PC-9 (cell line): ENCODE results near the gene CDC42BPB. TPM values are rescaled to one million over a fixed set of nuclear protein-coding genes. Genes with fewer than 3 reads are reported as not detected.

ENCODE experiments used
- BruUV-seq: library from RNA; stranded (reverse); fragments of 400-500 nt; replicated peaks from 2 replicates; lab custom pipeline; 2021; lab: Mats Ljungman, UMichigan
- CTCF ChIA-PET: fragments of 300-600 bp; sonication (Branson Sonifier 250); formaldehyde crosslinking; loops from one replicate; lab custom pipeline; 2022; ENCODE audit warnings: antibody characterized with exemption; lab: Charles Lee
- POLR2A ChIA-PET: fragments of 300-600 bp; sonication (Branson Sonifier 250); formaldehyde crosslinking; loops from one replicate; lab custom pipeline; 2022; ENCODE audit warnings: antibody characterized with exemption; ENCODE audit not compliant: unreplicated experiment; lab: Charles Lee
- DNase-seq, 2 experiments: peaks; one replicate each; pipeline versions ENCODE4 v3.0.0 to v3.0.0-alpha.2; 2015 to 2022; ENCODE audit warnings: mixed read lengths in 1 of 2
- H2AFZ ChIP-seq: fragments of 200-600 bp; sonication (generic); 2 replicates; pipeline ENCODE4 v1.8.1; 2017; ENCODE audit warnings: antibody characterized with exemption
- H3F3A ChIP-seq: fragments of 200-600 bp; sonication (generic); 2 replicates; pipeline ENCODE4 v1.8.1; 2017; ENCODE audit warnings: antibody characterized with exemption, mild to moderate bottlenecking, low read depth; ENCODE audit not compliant: insufficient read depth
- H3K27ac ChIP-seq: fragments of 200-600 bp; sonication (generic); 2 replicates; pipeline ENCODE4 v1.6.1; 2016; ENCODE audit warnings: mixed run types
- H3K27me3 ChIP-seq: fragments of 200-600 bp; sonication (generic); 2 replicates; pipeline ENCODE4 v1.6.1; 2016; ENCODE audit warnings: low read depth, mixed run types; ENCODE audit not compliant: insufficient read depth
- H3K36me3 ChIP-seq: fragments of 200-600 bp; sonication (generic); 2 replicates; pipeline ENCODE4 v1.6.1; 2016; ENCODE audit warnings: low read depth, mixed run types
- H3K4me1 ChIP-seq: fragments of 200-600 bp; sonication (generic); replicated peaks from 2 replicates; pipeline ENCODE4 v1.6.1; 2016; ENCODE audit warnings: mixed run types; ENCODE audit not compliant: insufficient read depth
- H3K4me2 ChIP-seq: fragments of 200-600 bp; sonication (generic); 2 replicates; pipeline ENCODE4 v1.6.1; 2017; ENCODE audit warnings: mixed run types
- H3K4me3 ChIP-seq: fragments of 200-600 bp; sonication (generic); 2 replicates; pipeline ENCODE4 v1.6.1; 2016; ENCODE audit warnings: mixed run types
- H3K79me2 ChIP-seq: fragments of 200-600 bp; sonication (generic); 2 replicates; pipeline ENCODE4 v1.6.1; 2017; ENCODE audit warnings: low read depth, mixed run types
- H3K9me2 ChIP-seq: fragments of 200-600 bp; sonication (generic); 2 replicates; pipeline ENCODE4 v1.8.1; 2017; ENCODE audit warnings: mild to moderate bottlenecking; ENCODE audit not compliant: insufficient read depth
- H3K9me3 ChIP-seq: fragments of 200-600 bp; sonication (generic); 2 replicates; pipeline ENCODE4 v1.8.1; 2016; ENCODE audit warnings: low read depth; ENCODE audit not compliant: insufficient read depth
- H4K20me1 ChIP-seq: fragments of 200-600 bp; sonication (generic); 2 replicates; pipeline ENCODE4 v1.8.1; 2017; ENCODE audit not compliant: insufficient read depth
- EZH2 ChIP-seq: fragments of 200-600 bp; sonication (generic); IDR thresholded peaks from 2 replicates; pipeline ENCODE4 v1.8.0; 2017; ENCODE audit warnings: antibody characterized with exemption, low read depth
- intact Hi-C: fragments of 100-400 bp; cut with micrococcal nuclease; formaldehyde crosslinking; loops from one replicate; pipeline ENCODE4 v1.10.0; 2022; ENCODE audit not compliant: unreplicated experiment
- total RNA-seq: library from RNA; stranded (reverse); gene quantifications from 2 replicates; pipeline ENCODE4 v1.2.3, GENCODE V29; 2021
- TF ChIP-seq, protein P1 (sequence below): fragments of 200-600 bp; sonication (generic); conservative IDR thresholded peaks from 2 replicates; pipeline ENCODE4 v1.6.1; 2017; ENCODE audit warnings: mixed run types, antibody characterized with exemption, mild to moderate bottlenecking, moderate library complexity

Gene CDC42BPB
- total RNA-seq, 1 experiment from 2014 or later, result 203 TPM

DNA sequence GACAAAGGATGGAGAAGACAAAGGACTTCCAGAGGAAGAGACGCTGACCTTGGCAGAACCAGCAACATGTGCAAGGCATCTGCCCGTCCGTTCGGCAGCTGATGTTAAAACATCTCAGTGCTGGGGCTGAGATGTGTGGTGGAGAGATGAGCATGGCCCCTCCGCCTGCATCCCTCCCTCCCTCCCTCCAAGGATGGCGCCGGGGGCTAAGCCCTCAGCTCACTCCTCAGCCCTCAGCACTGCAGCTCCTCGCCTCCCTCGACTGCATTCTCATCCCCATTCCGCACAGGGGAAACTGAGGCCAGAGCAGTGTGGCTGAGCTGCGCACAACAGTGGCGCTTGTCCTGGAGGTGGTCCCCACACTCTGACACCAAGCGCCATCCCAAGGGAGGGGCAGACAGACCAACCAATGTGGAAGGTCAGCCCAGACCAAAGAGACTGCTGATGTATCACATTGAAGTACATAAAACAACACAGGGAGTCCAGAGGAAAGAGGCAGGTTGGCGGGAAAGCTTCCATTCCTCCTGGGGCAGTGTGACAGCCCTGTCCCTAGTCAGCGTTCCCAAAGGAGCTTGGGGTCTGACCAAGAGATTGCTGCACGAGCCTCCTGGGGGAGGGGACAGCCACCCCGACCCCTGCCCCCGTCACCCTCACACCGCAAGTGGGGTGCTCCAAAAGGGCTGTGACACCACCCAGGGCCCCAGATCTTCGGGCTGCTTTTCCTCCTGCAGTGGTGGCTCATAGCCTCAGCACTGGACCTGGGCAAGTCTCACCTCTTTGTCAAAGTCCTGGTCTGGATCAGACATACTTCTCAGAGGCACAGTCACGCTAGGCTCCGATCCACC, 119.8 kb downstream of the CDC42BPB start:
- Histone ChIP-seq H3K79me2 (no peaks in the 10 kb centered on the region), H4K20me1 (peaks cover 18% of the 10 kb centered on the region), H3K9me2 (no peaks in the 10 kb centered on the region), H3K9me3 (no peaks in the 10 kb centered on the region), H3K36me3 (peaks cover 12% of the 10 kb centered on the region), H3F3A (peaks cover 38% of the 10 kb centered on the region), H3K4me2 (no peak overlapping the region), H3K27me3 (no peaks in the 10 kb centered on the region), H3K4me3 (no peak overlapping the region), H3K27ac (no peak overlapping the region), H3K4me1 (no peaks in the 10 kb centered on the region), H2AFZ (no peak overlapping the region)
- ChIA-PET CTCF (no interaction called here), POLR2A (no interaction called here)
- no TSS peak for BruUV-seq
- no peak for DNase-seq
- TF ChIP-seq, protein P1, sequence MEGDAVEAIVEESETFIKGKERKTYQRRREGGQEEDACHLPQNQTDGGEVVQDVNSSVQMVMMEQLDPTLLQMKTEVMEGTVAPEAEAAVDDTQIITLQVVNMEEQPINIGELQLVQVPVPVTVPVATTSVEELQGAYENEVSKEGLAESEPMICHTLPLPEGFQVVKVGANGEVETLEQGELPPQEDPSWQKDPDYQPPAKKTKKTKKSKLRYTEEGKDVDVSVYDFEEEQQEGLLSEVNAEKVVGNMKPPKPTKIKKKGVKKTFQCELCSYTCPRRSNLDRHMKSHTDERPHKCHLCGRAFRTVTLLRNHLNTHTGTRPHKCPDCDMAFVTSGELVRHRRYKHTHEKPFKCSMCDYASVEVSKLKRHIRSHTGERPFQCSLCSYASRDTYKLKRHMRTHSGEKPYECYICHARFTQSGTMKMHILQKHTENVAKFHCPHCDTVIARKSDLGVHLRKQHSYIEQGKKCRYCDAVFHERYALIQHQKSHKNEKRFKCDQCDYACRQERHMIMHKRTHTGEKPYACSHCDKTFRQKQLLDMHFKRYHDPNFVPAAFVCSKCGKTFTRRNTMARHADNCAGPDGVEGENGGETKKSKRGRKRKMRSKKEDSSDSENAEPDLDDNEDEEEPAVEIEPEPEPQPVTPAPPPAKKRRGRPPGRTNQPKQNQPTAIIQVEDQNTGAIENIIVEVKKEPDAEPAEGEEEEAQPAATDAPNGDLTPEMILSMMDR, result no peak
- no peak for TF ChIP-seq EZH2
- intact Hi-C loops, result no loop called here

DNA sequence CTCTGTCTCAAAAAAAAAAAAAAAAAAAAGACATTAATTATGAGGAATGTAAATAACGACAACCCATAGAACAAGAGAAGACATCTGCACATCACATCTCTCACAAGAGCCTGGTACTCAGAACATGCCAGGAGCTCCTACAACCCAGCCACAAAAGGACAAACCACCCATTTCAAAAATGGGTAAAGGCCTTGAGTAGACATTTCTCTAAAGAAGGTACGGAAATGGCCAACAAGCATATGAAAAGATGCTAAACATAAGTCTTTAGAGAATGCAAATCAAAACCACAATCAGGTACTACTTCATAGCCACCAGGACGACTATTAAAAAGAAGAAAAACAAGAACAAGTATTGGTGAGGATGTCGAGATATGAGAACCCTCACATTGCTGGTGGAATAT, 121.6 kb downstream of the CDC42BPB start:
- no TSS peak for BruUV-seq
- CTCF ChIA-PET, result interaction anchor here (0.6 kb wide), 2 partner anchors 241 to 682 kb away, joined by 3 to 9 read pairs; no protein-coding TSS in a partner anchor
- H3K36me3 ChIP-seq, result 0 out of 2 replicates have a peak, but pooled peaks cover 8% of the 10 kb centered on the region

DNA sequence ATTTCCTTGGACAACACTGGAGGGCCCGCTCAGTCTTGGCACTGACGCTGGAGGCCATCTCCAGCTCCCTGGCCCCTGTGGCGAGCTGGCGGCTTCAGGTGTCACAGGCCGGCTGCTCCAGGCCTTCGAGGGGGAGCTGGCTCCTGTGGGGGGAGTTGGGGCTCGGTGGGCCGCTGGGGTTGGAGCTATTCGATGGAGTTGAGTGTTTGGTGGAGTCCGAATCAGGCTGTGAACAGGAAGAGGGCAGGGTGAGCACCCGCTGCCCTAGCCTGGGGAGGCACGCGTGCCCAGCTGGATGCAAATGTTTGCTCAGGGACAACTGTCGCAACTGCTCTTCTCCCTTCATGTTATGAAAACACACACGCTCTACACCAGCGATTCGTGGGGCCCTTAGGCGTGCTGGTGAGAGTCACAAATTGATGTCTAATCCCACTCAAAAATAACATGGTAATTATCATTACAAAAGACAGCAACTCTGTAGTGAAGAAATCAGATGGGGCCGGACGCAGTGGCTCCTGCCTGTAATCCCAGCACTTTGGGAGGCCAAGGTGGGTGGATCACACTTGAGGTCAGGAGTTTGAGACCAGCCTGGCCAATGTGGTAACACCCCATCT, 123.6 kb downstream of the CDC42BPB start:
- peaks cover 55% of the 10 kb centered on the region for H3F3A ChIP-seq
- peaks cover 7% of the 10 kb centered on the region for H4K20me1 ChIP-seq
- H3K27me3 ChIP-seq, result no peaks in the 10 kb centered on the region
- 0 out of 2 replicates have a peak, but pooled peaks cover 8% of the 10 kb centered on the region for H3K36me3 ChIP-seq
- H3K4me1 ChIP-seq, result peaks cover 2% of the 10 kb centered on the region; the same call in 1 of the 2 replicates
- POLR2A ChIA-PET, result interaction anchor here (0.5 kb wide), 1 partner anchor 588 kb away, joined by 3 read pairs; no protein-coding TSS in a partner anchor
- H3K27ac ChIP-seq, result no peak overlapping the region
- intact Hi-C loops, result no loop called here
- no peaks in the 10 kb centered on the region for H3K9me2 ChIP-seq
- no peak overlapping the region for H2AFZ ChIP-seq
- no peak for TF ChIP-seq EZH2
- TF ChIP-seq, protein P1, result no peak
- H3K79me2 ChIP-seq, result no peaks in the 10 kb centered on the region
- H3K4me3 ChIP-seq, result no peak overlapping the region
- no peaks in the 10 kb centered on the region for H3K9me3 ChIP-seq
- CTCF ChIA-PET, result no interaction called here
- no peak for DNase-seq
- no peak overlapping the region for H3K4me2 ChIP-seq
- no TSS peak for BruUV-seq

More for the DNA sequence above, 121.6 kb downstream of the CDC42BPB start:
- TF ChIP-seq EZH2, result no peak
- TF ChIP-seq, protein P1, result no peak
- H3F3A ChIP-seq, result peaks cover 51% of the 10 kb centered on the region
- POLR2A ChIA-PET, result interaction anchor here (0.6 kb wide), 2 partner anchors 64 to 843 kb away, joined by 3 to 8 read pairs; no protein-coding TSS in a partner anchor
- H3K4me1 ChIP-seq, result no peaks in the 10 kb centered on the region
- no peaks in the 10 kb centered on the region for H3K27me3 ChIP-seq
- H4K20me1 ChIP-seq, result peaks cover 7% of the 10 kb centered on the region
- H3K4me3 ChIP-seq, result no peak overlapping the region
- no peaks in the 10 kb centered on the region for H3K9me3 ChIP-seq
- intact Hi-C loops, result no loop called here
- no peaks in the 10 kb centered on the region for H3K9me2 ChIP-seq
- no peak overlapping the region for H3K27ac ChIP-seq
- H3K4me2 ChIP-seq, result no peak overlapping the region
- no peak for DNase-seq
- no peak overlapping the region for H2AFZ ChIP-seq
- no peaks in the 10 kb centered on the region for H3K79me2 ChIP-seq
